GM12864 (cell line): Measurements from ENCODE around the gene KCNK1.

Experiments
- DNase-seq: peaks from one replicate; pipeline ENCODE4 v3.0.0-alpha.2; 2011; ENCODE audit warnings: low read depth
- H3K4me3 ChIP-seq: 2 replicates; pipeline ENCODE4 v1.5.1; 2011; ENCODE audit warnings: mild to moderate bottlenecking, low read depth, low read length, control low read depth
- CTCF ChIP-seq: IDR thresholded peaks from 2 replicates; pipeline ENCODE4 v1.5.1; 2011; ENCODE audit warnings: low read depth, mild to moderate bottlenecking, moderate library complexity, low read length, control low read depth, inconsistent platforms; ENCODE audit errors: missing control alignments

KCNK1 gene

GRCh38 chr1:233587958-233588799, 25.7 kb upstream of the KCNK1 start:
- no peak for TF ChIP-seq CTCF
- H3K4me3 ChIP-seq, result no peak overlapping the region
- DNase-seq, result no peak

- no peak for DNase-seq
- H3K4me3 ChIP-seq, result no peak overlapping the region
- TF ChIP-seq CTCF, result no peak
Observed at GRCh38 chr1:233597489-233597901, 16.4 kb upstream of the KCNK1 start.

GRCh38 chr1:233598891-233599541, 14.9 kb upstream of the KCNK1 start:
- no peak overlapping the region; the same call in 1 of the 2 replicates for H3K4me3 ChIP-seq
- no peak for TF ChIP-seq CTCF
- DNase-seq, result peak; percentile 75

DNA sequence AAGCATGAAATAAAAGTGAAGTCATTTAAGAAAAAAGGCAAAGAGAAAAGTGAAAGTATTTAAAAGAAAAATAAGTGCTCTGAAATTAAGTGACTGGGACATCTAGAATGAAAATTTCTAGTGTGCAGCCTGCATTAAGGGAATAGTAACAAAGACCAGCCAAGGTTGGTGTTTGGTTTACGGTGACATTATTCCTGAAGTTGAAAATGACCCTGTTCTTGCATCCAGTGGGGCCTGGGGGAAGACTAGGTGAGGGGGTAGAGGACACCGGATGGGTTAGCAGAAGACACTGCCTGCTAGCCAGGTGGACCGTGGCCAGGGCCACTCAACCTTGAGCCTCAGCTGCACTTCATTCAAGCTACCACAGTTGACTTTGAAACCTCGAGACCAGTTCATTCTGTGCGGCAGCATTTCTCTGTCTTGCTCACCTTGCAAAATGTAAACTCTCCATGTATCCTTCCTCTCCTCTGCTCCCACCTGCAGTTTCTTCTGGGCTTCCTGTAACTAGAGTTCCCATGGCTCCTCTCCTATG, 14.3 kb upstream of the KCNK1 start:
- no peak for DNase-seq
- no peak overlapping the region for H3K4me3 ChIP-seq
- TF ChIP-seq CTCF, result no peak

GRCh38 chr1:233600488-233600887, 13.4 kb upstream of the KCNK1 start:
- DNase-seq, result no peak
- no peak for TF ChIP-seq CTCF

GRCh38 chr1:233603478-233603877, 10.4 kb upstream of the KCNK1 start:
- no peak for DNase-seq
- TF ChIP-seq CTCF, result no peak
- H3K4me3 ChIP-seq, result no peak overlapping the region

More at GRCh38 chr1:233600488-233600887, 13.4 kb upstream of the KCNK1 start:
- H3K4me3 ChIP-seq, result no peak overlapping the region
